Ishikawa (cell line): ENCODE measurements around the gene NMT2.
A peak's percentile ranks its signal among the peaks of the same experiment; 100 is the strongest.

ENCODE experiments used
- CEBPB ChIP-seq: IDR thresholded peaks from 2 replicates; pipeline ENCODE4 v1.6.1; 2012
- CREB1 ChIP-seq: IDR thresholded peaks from 2 replicates; pipeline ENCODE4 v1.6.1; 2012; ENCODE audit warnings: low read depth
- EGR1 ChIP-seq: IDR thresholded peaks from 2 replicates; pipeline ENCODE4 v1.6.1; 2012
- EP300 ChIP-seq: IDR thresholded peaks from 2 replicates; pipeline ENCODE4 v1.6.1; 2012; ENCODE audit warnings: borderline replicate concordance
- FOXM1 ChIP-seq: IDR thresholded peaks from 2 replicates; pipeline ENCODE4 v1.6.1; 2012; ENCODE audit warnings: low read depth, borderline replicate concordance
- MAX ChIP-seq: IDR thresholded peaks from 2 replicates; pipeline ENCODE4 v1.6.1; 2012
- NFIC ChIP-seq: IDR thresholded peaks from 2 replicates; pipeline ENCODE4 v1.6.1; 2012
- RAD21 ChIP-seq: IDR thresholded peaks from 2 replicates; pipeline ENCODE4 v1.6.1; 2012; ENCODE audit warnings: low read depth
- TAF1 ChIP-seq: IDR thresholded peaks from 2 replicates; pipeline ENCODE4 v1.6.1; 2012; ENCODE audit warnings: low read depth, mild to moderate bottlenecking
- TCF12 ChIP-seq: IDR thresholded peaks from 2 replicates; pipeline ENCODE4 v1.6.1; 2012; ENCODE audit warnings: low read depth
- TEAD4 ChIP-seq: IDR thresholded peaks from 2 replicates; pipeline ENCODE4 v1.6.1; 2012
- YY1 ChIP-seq: IDR thresholded peaks from 2 replicates; pipeline ENCODE4 v1.6.1; 2012; ENCODE audit warnings: low read depth
- ZBTB7A ChIP-seq: IDR thresholded peaks from 2 replicates; pipeline ENCODE4 v1.6.1; 2012; ENCODE audit warnings: low read depth
- TF ChIP-seq, protein P1 (sequence below): IDR thresholded peaks from 2 replicates; pipeline ENCODE4 v1.6.1; 2012; ENCODE audit warnings: low read depth, mild to moderate bottlenecking
- TF ChIP-seq, protein P2 (sequence below): IDR thresholded peaks from 2 replicates; pipeline ENCODE4 v1.6.1; 2012

NMT2 gene

GRCh38 chr10:15084502-15084922, 84.0 kb downstream of the NMT2 start:
- no peak for TF ChIP-seq CEBPB
- TF ChIP-seq TEAD4: peak; percentile 30; the same call in 1 of the 2 replicates

- TF ChIP-seq TCF12: no peak
- no peak for TF ChIP-seq TAF1
- TF ChIP-seq RAD21: no peak
Observed at GRCh38 chr10:15083674-15084501, 84.6 kb downstream of the NMT2 start.

GRCh38 chr10:15075421-15075820, 93.1 kb downstream of the NMT2 start:
- TF ChIP-seq TEAD4: no peak
- TF ChIP-seq MAX: no peak
- TF ChIP-seq, protein P1, sequence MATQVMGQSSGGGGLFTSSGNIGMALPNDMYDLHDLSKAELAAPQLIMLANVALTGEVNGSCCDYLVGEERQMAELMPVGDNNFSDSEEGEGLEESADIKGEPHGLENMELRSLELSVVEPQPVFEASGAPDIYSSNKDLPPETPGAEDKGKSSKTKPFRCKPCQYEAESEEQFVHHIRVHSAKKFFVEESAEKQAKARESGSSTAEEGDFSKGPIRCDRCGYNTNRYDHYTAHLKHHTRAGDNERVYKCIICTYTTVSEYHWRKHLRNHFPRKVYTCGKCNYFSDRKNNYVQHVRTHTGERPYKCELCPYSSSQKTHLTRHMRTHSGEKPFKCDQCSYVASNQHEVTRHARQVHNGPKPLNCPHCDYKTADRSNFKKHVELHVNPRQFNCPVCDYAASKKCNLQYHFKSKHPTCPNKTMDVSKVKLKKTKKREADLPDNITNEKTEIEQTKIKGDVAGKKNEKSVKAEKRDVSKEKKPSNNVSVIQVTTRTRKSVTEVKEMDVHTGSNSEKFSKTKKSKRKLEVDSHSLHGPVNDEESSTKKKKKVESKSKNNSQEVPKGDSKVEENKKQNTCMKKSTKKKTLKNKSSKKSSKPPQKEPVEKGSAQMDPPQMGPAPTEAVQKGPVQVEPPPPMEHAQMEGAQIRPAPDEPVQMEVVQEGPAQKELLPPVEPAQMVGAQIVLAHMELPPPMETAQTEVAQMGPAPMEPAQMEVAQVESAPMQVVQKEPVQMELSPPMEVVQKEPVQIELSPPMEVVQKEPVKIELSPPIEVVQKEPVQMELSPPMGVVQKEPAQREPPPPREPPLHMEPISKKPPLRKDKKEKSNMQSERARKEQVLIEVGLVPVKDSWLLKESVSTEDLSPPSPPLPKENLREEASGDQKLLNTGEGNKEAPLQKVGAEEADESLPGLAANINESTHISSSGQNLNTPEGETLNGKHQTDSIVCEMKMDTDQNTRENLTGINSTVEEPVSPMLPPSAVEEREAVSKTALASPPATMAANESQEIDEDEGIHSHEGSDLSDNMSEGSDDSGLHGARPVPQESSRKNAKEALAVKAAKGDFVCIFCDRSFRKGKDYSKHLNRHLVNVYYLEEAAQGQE: no peak
- TF ChIP-seq, protein P2, sequence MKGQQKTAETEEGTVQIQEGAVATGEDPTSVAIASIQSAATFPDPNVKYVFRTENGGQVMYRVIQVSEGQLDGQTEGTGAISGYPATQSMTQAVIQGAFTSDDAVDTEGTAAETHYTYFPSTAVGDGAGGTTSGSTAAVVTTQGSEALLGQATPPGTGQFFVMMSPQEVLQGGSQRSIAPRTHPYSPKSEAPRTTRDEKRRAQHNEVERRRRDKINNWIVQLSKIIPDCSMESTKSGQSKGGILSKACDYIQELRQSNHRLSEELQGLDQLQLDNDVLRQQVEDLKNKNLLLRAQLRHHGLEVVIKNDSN: no peak
- no peak for TF ChIP-seq CEBPB
- TF ChIP-seq TCF12: no peak
- no peak for TF ChIP-seq EP300

- TF ChIP-seq EGR1: no peak
- TF ChIP-seq EP300: no peak
- TF ChIP-seq FOXM1: no peak
- no peak for TF ChIP-seq TAF1
- TF ChIP-seq CEBPB: no peak
- TF ChIP-seq YY1: no peak
- TF ChIP-seq NFIC: no peak
- TF ChIP-seq CREB1: no peak
- TF ChIP-seq, protein P2: no peak
- no peak for TF ChIP-seq TCF12
- no peak for TF ChIP-seq RAD21
- no peak for TF ChIP-seq ZBTB7A
- no peak for TF ChIP-seq MAX
Observed at GRCh38 chr10:15072358-15072757, 96.1 kb downstream of the NMT2 start.

- TF ChIP-seq, protein P1: no peak
- no peak for TF ChIP-seq EP300
- TF ChIP-seq CREB1: no peak
- TF ChIP-seq NFIC: no peak
- no peak for TF ChIP-seq TCF12
- TF ChIP-seq CEBPB: no peak
- TF ChIP-seq RAD21: no peak
- TF ChIP-seq EGR1: no peak
- TF ChIP-seq, protein P2: no peak
- TF ChIP-seq TAF1: no peak
- TF ChIP-seq ZBTB7A: no peak
- TF ChIP-seq FOXM1: no peak
- TF ChIP-seq MAX: no peak
- TF ChIP-seq TEAD4: no peak
- TF ChIP-seq YY1: no peak
Observed at GRCh38 chr10:15069230-15069629, 99.3 kb downstream of the NMT2 start.

DNA sequence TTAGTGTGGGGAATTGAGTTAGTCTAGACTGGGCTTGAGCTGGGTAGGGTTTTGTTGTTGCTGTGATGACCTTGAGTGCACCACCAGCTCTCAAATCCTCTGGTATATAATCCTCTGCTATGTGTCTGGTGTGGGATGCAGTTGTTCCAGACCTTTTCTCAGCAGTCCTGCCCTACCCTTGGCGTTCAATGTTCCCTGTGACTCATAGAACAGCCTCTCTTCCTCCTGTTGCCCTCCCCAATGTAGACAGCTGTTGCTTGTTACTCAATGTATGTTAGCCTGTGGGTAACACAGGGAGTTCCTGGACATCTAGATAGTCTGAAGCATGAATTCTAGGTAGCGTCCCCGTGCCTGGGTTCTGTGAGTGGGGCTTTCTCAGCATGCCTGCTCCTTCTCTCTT, 99.7 kb downstream of the NMT2 start:
- TF ChIP-seq, protein P1: no peak
- TF ChIP-seq, protein P2: no peak
- no peak for TF ChIP-seq YY1
- TF ChIP-seq RAD21: no peak
